Putamen (tissue), 1 donor: ENCODE data around the gene KRTAP10-9.
"Not testable (repeated sequence)": the region's sequence is repeated elsewhere in the genome, so short reads cannot be mapped to it uniquely, and the experiment has no call there.

Experiments used
- DNase-seq: peaks from one replicate; pipeline ENCODE4 v3.0.0-alpha.2; 2016; ENCODE audit warnings: low spot score

Gene KRTAP10-9, protein sequence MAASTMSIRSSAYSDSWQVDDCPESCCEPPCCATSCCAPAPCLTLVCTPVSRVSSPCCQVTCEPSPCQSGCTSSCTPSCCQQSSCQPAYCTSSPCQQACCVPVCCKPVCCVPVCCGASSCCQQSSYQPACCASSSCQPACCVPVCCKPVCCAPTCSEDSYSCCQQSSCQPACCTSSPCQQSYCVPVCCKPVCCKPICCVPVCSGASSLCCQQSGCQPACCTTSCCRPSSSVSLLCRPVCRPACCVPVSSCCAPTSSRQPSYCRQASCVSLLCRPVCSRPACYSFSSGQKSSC

DNA sequence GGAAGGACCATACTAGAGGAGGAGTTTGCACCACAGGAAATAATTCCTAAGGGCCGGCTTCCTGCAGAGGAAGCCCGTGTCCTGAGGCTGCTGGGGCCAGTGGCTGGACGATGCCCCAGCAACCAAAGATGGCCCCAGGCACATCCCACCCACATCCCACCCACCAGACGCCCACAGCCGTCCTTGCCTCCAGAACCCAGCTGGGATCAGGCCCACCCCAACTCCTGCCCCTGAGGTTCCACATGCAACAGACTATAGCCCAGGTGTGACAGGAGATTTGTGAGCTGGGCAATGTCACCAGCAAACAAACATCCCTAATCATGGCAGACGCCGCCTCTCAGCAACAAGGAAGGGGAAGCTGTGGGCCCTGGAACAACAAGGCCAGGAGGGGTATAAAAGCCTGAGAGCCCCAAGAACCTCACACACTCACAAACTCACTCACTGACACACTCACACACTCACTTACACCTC lies at the start of gene KRTAP10-9:
Gene KRTAP10-9 (plus strand): TSS at position 421 of the 471 bp plus-strand sequence. CDS start 79 bp downstream, outside the sequence.
- no peak for DNase-seq

DNA sequence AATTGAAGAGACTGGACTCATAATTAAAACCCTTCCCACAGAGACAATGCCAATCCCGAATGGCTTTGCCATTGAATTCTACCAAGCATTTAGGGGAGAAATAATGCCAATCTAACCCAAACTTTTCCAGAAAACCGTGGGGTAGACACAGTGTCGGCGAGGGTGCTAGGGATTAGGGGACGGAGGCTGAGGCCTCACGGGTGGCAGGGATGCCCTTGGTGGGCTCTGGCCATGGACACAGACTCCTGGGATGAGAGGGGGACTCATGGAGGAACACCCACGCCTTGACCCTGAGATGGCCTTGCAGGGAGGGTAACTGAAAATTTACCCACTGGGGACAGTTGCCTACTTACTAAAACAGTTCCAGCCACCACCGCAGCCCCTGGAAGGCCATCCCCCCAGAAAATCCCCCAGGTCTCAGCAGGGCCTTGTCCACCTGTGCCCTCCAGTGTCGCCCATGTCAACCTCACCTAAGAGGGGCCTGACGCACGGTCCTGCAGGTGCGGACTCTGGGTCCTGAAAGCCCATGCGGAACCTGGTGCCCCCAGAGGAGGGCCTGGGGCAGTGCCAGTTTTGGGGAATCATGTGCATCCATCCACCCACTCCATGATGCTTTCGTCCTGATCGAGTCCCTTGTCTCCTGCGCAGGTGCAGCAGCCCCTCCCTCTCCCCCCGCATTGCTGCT lies 48.4 kb upstream of the KRTAP10-9 start:
- DNase-seq, result no peak

DNA sequence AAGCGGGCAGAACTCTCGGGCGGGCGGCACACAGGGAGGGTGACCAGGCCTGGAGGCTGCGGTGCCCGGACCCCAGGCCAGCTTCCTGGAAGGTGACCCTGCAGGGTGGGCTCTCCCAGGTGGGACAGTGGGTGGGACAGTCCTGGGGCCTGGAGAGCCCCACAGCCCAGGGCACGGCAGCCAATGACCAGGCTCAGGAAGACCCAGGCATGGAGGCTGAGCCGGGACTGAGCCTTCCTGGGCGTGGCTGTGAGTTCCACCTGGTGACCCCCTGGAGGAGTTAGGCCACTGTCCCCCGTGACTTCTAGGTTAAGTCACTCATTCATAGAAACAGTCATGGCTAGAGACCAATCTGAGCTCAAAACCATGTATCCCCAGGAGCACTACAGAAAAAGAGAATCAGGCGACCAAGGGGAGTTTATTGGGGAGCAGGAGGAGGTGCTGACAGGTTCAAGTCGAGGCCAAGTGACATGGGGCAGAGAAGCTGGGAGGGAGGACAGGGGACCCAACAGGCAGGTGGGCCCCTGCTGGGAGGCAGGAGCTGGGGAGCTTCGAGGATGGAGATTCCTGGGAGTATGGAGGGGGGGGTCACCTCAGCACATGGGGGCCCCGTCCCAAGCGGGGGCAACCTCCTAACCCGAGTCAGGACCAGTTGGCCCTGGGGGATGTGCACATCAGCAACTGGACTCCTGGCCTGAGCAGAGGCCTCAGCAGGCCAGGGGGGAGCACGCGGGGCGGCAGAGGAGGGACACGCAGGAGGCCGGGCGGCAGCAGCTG lies 47.6 kb upstream of the KRTAP10-9 start:
- no peak for DNase-seq

DNA sequence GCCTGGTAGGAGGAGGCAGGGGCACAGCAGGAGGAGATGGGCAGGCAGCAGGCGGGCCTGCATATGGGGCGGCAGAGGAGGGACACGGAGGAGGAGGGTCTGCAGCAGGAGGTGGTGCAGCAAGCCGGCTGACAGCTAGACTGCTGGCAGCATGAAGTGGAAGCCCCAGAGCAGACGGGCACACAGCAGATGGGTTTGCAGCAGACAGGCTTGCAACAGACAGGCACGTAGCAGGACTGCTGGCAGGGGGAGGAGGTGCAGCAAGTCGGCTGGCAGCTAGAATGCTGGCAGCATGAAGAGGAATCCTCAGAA lies 47.1 kb upstream of the KRTAP10-9 start:
- no peak for DNase-seq

DNA sequence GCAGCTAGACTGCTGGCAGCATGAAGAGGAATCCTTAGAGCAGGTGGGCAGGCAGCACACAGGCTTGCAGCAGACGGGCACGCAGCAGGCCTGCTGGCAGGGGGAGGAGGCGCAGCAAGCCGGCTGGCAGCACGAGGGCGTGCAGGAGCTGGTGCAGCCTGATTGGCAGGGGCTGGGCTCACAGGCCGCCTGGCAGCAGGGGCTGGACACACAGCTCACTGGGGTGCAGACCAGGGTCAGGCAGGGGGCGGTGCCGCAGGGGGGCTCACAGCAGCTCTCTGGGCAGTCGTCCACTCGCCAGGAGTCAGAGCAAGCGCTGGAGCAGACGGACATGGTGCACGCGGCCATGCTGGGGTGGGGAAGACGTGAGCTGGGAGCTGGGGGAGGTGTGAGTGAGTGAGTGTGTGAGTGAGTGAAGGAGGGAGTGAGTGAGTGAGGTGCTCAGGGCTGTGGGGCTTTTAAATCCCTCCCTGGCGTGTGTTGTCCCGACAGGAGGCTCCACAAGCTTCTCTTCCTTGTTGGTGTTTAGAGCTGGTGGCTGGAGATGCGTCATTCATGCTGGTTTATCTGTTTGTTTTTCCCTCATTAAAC lies 46.6 kb upstream of the KRTAP10-9 start, which contains the start of gene KRTAP10-5:
Gene KRTAP10-5 (minus strand): TSS at position 374 of the 591 bp plus-strand sequence. CDS start 26 bp downstream, at position 348.
- DNase-seq, result not testable (repeated sequence)

DNA sequence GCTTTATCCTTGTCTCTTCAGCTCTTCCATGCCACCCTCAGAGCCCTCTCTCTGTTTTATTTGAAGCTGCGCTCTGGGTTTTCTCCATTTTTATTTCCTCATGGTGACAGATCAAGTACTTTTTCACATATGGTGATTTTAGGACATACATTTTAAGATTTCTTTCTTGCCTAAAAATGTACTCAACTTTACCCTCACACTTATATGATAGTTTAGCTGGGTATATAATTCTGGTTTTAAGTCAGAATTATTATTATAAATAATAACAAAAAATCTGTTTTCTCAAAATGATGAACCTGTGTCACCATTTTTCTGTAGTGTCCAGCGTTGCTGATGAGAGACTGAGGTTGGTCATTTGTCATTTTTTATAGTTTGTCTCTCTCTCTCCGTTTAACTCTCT lies 45.7 kb upstream of the KRTAP10-9 start:
- no peak for DNase-seq

DNA sequence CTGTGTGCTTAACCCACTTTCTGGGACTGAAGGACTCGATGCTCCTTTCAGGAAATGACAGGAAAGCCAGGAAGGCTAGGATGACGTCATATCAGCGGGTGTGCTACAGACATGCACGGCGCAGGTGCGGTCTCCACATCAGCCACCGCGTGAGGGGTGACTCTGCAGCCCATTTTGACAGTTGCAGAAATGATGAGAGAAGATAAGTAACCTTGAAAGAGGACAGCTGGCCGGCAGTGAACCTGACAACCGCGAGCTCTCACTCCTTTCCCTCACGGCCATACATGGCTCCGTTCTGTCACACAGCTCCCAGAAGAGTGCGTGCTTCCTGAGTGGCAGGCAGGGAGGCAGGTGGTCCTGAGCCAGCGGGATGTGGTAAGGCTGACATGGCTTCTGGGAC lies 44.8 kb upstream of the KRTAP10-9 start:
- DNase-seq, result no peak

DNA sequence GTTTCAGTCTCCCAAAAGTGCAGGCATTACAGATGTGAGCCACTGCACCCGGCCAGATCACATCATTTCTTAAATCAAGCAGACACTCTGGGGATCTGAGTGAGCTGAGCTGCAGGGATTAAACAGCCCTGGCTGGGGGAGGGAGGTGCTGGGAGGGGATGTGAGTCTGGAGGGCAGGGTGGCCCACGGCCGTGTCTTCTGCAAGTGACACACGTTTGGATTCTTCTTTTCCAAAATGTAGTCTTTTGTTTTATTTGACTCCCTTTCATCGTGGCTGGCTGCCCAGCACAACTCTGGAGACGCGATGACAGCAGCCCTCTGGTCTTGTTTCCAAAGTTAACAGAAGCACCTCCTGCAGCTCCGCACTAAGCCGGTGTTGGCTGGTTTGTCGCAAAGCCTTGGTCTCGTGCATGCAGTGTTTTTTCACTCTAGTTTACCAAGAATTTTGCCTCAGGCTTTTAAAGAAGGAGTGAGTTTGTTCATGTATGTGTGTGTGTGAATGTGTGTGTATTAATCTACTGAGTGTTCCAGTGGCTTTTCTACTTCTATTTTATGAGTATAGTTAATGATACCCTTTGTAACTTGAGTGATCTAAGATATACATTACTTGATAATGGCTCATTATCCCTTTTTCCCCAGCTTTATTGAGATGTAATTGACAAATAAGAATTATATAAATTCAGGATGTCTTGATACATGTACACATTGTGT lies 43.6 kb upstream of the KRTAP10-9 start:
- no peak for DNase-seq

DNA sequence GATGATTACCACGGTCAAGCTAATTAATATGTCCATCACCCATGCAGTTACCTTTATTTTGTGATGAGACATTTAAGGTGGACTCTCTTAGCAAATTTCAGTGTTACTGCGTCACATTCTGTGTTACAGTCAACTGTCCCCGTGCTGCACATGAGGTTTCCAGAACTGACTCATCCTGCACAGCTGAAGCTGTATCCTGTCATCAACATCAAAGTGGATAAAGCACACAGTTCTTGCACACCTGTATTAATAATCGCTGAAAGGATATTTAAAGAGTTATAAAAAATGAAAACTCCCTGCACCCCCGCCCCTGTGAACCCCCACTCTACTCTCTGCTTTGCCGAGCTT lies 43.1 kb upstream of the KRTAP10-9 start:
- DNase-seq, result no peak

DNA sequence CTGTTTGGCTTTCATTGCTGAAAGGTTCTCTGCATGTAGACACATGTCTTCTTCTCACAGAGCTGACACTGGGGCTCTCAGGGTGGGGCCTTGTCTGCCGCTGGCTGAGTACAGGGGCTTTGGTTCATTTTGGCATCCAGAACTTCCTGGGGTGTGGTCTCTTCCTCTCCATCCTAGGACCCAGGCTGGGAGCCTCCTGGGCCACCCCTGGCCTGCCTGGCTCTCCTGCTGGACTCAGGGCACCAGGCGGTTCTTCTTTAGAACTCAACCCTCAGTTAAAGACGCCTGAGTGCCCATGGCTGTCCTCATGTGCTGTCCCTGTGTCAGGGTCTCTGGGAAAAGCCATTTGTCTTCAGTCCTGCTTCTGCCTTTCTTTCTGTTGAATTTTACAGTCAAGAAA lies 41.0 kb upstream of the KRTAP10-9 start:
- DNase-seq, result no peak

DNA sequence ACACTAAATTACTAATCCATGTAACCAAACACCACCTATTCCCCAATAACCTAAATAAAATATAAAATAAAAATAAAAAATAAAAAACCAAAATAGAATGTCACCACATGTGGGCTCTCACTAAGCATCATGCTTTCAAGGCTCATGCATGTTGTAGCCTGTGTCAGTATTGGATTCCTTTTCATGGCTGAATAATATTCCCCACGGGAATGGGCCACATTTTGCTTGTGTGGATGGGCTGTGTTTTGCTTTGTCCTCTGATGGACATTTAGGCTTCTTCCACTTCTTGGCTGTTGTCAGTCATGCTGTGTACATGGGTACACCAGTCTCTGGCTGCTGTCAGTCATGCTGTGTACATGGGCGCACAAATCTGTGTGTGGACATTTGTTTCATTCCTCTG lies 37.8 kb upstream of the KRTAP10-9 start:
- DNase-seq, result no peak

DNA sequence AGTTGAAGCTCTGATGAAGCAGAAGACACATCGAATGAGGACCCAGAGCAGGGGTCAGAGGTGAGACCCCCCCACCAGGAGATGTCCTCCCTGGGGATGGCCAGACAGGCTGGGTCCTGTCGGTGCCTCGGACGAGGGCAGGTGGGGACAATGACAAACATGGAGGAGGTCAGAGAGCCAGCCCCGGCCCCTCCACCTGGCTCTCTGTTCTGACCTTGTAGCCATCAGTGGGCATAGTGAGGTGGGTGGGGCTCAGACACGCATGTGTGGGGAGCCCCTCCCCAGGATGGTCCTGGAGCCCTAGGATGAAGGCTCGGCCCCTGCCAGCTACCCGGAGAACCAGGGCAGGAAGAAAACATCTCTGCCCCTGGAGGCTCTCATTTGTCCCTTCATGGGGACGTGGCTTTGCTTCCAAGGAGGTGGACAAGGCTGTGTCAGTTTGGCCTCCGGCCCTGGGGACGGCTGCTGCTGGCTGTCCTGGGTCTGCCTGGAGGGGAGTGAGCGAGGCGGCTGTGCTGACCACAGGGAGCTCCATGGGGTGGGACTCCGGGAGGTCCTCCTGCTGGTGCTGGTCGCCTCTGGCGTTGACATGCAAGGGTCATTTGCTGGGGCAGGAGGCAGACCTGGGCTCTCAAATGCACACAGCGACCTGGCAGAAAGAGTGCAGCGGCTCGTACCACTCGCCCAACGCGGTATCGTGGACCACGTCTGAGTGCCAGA lies 37.1 kb upstream of the KRTAP10-9 start:
- no peak for DNase-seq

DNA sequence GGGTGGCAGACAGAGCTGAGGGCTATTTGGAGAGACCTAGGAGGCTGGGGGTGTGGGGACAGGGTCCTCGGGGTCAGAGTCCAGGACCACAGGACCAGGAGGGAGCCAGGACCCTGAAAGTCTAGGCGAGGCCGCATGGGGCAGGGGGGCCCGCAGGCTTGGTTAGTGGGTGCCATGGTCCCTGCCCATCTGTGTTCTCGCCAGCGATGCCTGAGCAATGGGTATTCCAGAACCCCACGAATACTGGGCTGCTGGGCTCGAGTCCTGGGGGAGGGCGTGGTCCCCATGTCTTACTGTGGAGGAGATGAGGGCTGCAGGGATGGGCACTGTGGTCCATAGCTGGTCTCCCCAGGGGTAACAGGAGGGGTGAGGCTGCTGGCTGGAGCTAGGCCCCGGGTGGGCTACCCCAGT lies 36.6 kb upstream of the KRTAP10-9 start:
- DNase-seq, result no peak

DNA sequence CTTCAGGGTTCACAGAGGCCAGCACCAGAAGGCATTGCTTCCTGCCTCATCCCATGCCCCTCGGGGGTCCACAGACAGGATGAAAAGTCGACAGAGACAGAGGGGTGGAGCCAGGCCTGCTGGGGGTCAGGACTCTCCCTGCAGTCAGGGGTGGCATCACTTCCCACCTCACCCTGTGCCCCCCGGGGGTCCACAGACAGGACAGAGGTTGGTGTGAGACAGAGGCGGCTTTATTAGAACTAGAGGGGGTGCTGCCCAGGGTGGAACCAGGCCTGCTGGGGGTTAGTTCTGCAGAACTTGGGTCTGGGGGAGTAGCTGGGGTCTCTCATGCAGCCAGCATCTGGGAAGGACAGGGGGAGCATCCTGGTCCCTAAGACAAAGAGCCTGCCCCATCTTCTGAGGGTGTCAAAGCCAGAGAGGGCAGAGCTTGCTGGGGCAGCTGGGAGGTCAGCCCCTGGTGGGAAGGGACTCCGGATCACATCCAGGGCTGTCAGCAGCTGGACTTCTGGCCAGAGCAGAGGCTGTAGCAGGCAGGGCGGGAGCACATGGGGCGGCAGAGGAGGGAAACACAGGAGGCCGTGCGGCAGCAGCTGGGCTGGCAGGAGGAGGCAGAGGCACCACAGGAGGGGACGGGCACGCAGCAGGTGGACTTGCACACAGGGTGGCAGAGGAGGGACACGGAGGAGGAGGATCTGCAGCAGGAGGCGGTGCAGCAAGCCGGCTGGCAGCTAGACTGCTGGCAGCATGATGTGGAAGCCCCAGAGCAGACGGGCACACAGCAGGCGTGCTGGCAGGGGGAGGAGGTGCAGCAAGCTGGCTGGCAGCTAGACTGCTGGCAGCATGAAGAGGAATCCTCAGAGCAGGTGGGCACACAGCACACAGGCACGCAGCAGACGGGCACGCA lies 35.7 kb upstream of the KRTAP10-9 start:
- not testable (repeated sequence) for DNase-seq

DNA sequence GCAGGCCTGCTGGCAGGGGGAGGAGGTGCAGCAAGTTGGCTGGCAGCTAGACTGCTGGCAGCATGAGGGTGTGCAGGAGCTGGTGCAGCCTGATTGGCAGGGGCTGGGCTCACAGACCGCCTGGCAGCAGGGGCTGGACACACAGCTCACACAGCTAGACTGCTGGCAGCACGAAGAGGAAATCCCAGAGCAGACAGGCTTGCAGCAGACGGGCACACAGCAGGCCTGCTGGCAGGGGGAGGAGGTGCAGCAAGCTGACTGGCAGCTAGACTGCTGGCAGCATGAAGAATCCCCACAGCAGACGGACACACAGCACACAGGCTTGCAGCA lies 35.1 kb upstream of the KRTAP10-9 start:
- not testable (repeated sequence) for DNase-seq

DNA sequence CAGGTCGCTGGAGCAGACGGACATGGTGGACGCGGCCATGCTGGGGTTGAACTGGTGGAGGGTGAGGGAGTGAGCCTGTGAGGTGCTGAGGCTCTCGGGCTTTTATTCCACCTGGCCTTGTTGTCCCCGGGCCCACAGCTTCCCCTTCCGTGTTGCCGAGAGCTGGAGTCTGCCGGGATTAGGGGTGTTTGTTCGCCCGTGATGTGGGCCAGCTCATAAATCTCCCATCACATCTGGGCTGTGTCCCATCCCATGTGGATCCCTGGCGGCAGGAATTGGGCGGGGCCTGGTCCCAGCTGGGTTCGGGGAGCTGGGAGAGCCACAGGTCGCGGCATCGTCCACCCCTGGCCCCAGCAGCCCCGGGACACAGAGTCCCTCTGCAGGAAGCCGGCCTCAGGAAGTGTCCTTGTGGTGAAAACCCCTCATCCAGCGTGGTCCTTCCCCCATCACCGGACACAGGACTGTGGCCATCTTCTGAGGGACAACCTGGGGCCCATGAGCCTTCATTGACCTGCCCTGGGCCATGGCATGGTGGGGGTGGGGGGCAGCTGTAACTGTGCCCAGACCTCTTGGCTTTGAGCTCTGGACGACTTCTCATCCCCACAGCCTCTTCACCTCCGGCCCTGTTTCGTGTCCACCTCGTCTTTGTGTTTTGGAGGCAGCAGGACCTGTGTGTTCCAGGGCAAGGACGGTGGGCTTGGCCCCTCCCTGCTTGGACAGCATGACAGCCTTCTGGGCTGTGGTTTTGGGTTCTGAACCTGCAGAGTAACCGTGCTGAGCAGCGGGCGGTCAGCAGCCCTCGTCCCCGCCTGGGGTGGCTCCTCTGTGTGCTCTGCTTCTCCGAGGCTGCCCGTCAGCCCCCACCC lies 34.2 kb upstream of the KRTAP10-9 start, which contains the start of gene KRTAP10-6:
Gene KRTAP10-6 (minus strand): TSS at position 60 of the 866 bp plus-strand sequence. CDS start 21 bp downstream, at position 39.
- DNase-seq, result no peak

DNA sequence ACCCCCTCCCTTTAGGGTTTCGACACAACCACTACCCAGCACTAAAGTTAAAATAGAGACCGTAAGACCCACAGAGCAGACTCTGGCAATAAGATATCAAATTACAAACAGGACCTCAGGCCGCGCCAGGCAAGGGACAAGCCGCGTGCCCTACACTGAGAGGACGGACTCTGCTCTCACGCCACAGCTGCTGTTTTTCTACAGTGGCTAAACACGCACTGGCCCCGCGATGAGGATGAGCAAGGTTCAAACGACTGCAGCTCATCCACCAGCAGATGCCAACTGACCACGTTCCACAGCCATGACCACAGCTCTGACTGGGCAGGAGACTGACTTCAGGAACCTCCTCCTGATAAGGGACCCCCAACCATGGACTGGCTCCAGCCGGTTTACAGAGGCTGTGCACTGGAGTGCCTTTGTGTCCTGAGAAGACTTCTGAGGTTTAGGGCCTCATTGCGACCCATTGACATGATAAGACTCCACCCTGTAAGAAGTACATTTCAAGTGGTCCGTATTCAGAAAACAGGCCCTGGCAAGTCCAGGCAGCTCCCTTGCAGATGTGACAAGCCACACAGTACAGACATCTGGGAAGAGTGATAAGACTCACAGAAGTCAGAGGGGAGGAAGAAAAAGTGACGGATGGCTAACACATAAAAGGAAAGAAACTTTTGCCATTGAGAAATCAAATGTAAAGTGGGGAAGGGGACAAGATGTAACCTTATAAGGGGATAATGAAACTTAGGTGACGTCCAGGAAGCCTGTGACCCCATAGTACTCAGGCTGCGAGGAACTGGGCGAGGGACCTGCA lies 33.1 kb upstream of the KRTAP10-9 start:
- no peak for DNase-seq

DNA sequence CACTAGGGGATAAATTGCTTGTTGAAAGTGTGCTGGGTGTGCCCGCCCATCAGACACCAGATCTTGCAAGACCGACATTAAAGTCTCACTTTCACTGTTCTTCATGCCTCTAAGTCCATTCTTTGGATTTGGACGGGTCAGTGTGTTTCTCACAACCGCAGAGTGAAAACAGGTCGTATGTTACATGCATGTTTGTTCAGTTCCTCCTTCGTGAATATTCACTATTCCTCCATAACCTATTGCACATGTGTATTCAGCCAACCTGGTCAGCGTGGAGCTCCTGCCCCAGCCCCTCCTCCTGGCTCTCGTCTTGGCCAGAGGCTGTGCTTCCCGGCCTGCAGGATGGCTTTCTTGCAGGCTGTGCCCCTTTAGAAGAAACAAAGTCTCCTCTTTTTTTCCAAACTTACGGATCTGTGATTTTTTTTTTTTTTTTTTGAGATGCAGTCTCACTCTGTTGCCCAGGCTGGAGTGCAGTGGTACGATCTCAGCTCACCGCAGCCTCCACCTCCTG lies 32.4 kb upstream of the KRTAP10-9 start:
- DNase-seq, result no peak
